PC-9 (cell line): ENCODE data around the gene ATF6. TPM values are rescaled to one million over a fixed set of nuclear protein-coding genes. Genes with fewer than 3 reads are reported as not detected.

Source experiments
- BruUV-seq: library from RNA; stranded (reverse); fragments of 400-500 nt; replicated peaks from 2 replicates; lab custom pipeline; 2021; lab: Mats Ljungman, UMichigan
- CTCF ChIA-PET: fragments of 300-600 bp; sonication (Branson Sonifier 250); formaldehyde crosslinking; loops from one replicate; lab custom pipeline; 2022; ENCODE audit warnings: antibody characterized with exemption; lab: Charles Lee
- POLR2A ChIA-PET: fragments of 300-600 bp; sonication (Branson Sonifier 250); formaldehyde crosslinking; loops from one replicate; lab custom pipeline; 2022; ENCODE audit warnings: antibody characterized with exemption; ENCODE audit not compliant: unreplicated experiment; lab: Charles Lee
- DNase-seq, 2 experiments: peaks; one replicate each; pipeline versions ENCODE4 v3.0.0 to v3.0.0-alpha.2; 2015 to 2022; ENCODE audit warnings: mixed read lengths in 1 of 2
- H2AFZ ChIP-seq: fragments of 200-600 bp; sonication (generic); 2 replicates; pipeline ENCODE4 v1.8.1; 2017; ENCODE audit warnings: antibody characterized with exemption
- H3F3A ChIP-seq: fragments of 200-600 bp; sonication (generic); 2 replicates; pipeline ENCODE4 v1.8.1; 2017; ENCODE audit warnings: antibody characterized with exemption, mild to moderate bottlenecking, low read depth; ENCODE audit not compliant: insufficient read depth
- H3K27ac ChIP-seq: fragments of 200-600 bp; sonication (generic); 2 replicates; pipeline ENCODE4 v1.6.1; 2016; ENCODE audit warnings: mixed run types
- H3K27me3 ChIP-seq: fragments of 200-600 bp; sonication (generic); 2 replicates; pipeline ENCODE4 v1.6.1; 2016; ENCODE audit warnings: low read depth, mixed run types; ENCODE audit not compliant: insufficient read depth
- H3K36me3 ChIP-seq: fragments of 200-600 bp; sonication (generic); 2 replicates; pipeline ENCODE4 v1.6.1; 2016; ENCODE audit warnings: low read depth, mixed run types
- H3K4me1 ChIP-seq: fragments of 200-600 bp; sonication (generic); replicated peaks from 2 replicates; pipeline ENCODE4 v1.6.1; 2016; ENCODE audit warnings: mixed run types; ENCODE audit not compliant: insufficient read depth
- H3K4me2 ChIP-seq: fragments of 200-600 bp; sonication (generic); 2 replicates; pipeline ENCODE4 v1.6.1; 2017; ENCODE audit warnings: mixed run types
- H3K4me3 ChIP-seq: fragments of 200-600 bp; sonication (generic); 2 replicates; pipeline ENCODE4 v1.6.1; 2016; ENCODE audit warnings: mixed run types
- H3K79me2 ChIP-seq: fragments of 200-600 bp; sonication (generic); 2 replicates; pipeline ENCODE4 v1.6.1; 2017; ENCODE audit warnings: low read depth, mixed run types
- H3K9me2 ChIP-seq: fragments of 200-600 bp; sonication (generic); 2 replicates; pipeline ENCODE4 v1.8.1; 2017; ENCODE audit warnings: mild to moderate bottlenecking; ENCODE audit not compliant: insufficient read depth
- H3K9me3 ChIP-seq: fragments of 200-600 bp; sonication (generic); 2 replicates; pipeline ENCODE4 v1.8.1; 2016; ENCODE audit warnings: low read depth; ENCODE audit not compliant: insufficient read depth
- H4K20me1 ChIP-seq: fragments of 200-600 bp; sonication (generic); 2 replicates; pipeline ENCODE4 v1.8.1; 2017; ENCODE audit not compliant: insufficient read depth
- EZH2 ChIP-seq: fragments of 200-600 bp; sonication (generic); IDR thresholded peaks from 2 replicates; pipeline ENCODE4 v1.8.0; 2017; ENCODE audit warnings: antibody characterized with exemption, low read depth
- intact Hi-C: fragments of 100-400 bp; cut with micrococcal nuclease; formaldehyde crosslinking; loops from one replicate; pipeline ENCODE4 v1.10.0; 2022; ENCODE audit not compliant: unreplicated experiment
- total RNA-seq: library from RNA; stranded (reverse); gene quantifications from 2 replicates; pipeline ENCODE4 v1.2.3, GENCODE V29; 2021
- TF ChIP-seq, protein P1 (sequence below): fragments of 200-600 bp; sonication (generic); conservative IDR thresholded peaks from 2 replicates; pipeline ENCODE4 v1.6.1; 2017; ENCODE audit warnings: mixed run types, antibody characterized with exemption, mild to moderate bottlenecking, moderate library complexity

Gene ATF6
- total RNA-seq, 1 experiment from 2014 or later = 19.5 TPM

DNA sequence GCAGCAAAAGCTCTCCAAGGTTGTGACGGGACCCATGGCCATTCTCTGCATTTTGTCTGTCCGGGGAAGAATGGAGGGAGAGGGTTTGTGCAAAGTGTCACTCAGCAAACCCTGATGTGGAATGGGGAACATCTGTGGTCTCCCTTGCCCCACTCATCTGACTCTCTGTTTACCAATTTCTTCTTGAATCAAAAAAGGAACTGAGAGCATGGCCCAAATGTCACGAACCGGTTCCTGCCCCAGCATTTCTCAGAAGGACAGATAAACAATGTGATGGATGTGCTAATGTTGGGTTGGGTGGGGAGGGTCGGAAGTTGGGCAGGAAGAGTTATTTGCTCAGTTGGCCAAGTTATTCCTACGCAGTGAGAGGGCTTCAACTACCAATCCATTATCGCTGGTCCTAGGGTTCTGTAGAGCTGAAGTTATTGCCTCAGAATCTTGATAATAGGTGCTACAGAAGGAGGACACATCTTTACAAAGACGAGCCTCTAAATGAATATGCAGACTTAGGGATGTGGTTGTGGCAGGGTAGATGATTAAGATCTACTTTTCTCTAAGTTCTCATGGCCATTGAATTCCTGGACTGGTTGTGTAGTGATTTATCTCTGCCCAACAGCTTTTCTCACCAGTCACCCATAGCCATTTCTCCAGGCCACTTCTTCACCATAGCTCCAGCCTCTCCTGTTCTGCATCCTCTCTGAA lies 26.1 kb upstream of the ATF6 start:
- no peak overlapping the region for H3K4me3 ChIP-seq
- no peak overlapping the region for H3K4me2 ChIP-seq
- H3K79me2 ChIP-seq = no peaks in the 10 kb centered on the region
- no TSS peak for BruUV-seq
- H3K27me3 ChIP-seq = no peaks in the 10 kb centered on the region
- POLR2A ChIA-PET = no interaction called here
- peaks cover 28% of the 10 kb centered on the region for H3K4me1 ChIP-seq
- H2AFZ ChIP-seq = no peak overlapping the region
- no peaks in the 10 kb centered on the region for H3K36me3 ChIP-seq
- no peaks in the 10 kb centered on the region for H3K9me3 ChIP-seq
- peaks cover 12% of the 10 kb centered on the region for H3F3A ChIP-seq
- CTCF ChIA-PET = no interaction called here
- intact Hi-C loops = loop anchor here (5.0 to 10.0 kb wide), 2 partner anchors 345 to 528 kb away; no protein-coding TSS in a partner anchor
- no peaks in the 10 kb centered on the region for H4K20me1 ChIP-seq
- no peak for TF ChIP-seq EZH2
- TF ChIP-seq, protein P1, sequence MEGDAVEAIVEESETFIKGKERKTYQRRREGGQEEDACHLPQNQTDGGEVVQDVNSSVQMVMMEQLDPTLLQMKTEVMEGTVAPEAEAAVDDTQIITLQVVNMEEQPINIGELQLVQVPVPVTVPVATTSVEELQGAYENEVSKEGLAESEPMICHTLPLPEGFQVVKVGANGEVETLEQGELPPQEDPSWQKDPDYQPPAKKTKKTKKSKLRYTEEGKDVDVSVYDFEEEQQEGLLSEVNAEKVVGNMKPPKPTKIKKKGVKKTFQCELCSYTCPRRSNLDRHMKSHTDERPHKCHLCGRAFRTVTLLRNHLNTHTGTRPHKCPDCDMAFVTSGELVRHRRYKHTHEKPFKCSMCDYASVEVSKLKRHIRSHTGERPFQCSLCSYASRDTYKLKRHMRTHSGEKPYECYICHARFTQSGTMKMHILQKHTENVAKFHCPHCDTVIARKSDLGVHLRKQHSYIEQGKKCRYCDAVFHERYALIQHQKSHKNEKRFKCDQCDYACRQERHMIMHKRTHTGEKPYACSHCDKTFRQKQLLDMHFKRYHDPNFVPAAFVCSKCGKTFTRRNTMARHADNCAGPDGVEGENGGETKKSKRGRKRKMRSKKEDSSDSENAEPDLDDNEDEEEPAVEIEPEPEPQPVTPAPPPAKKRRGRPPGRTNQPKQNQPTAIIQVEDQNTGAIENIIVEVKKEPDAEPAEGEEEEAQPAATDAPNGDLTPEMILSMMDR = no peak
- H3K9me2 ChIP-seq = no peaks in the 10 kb centered on the region
- DNase-seq = no peak
- H3K27ac ChIP-seq = no peak overlapping the region

DNA sequence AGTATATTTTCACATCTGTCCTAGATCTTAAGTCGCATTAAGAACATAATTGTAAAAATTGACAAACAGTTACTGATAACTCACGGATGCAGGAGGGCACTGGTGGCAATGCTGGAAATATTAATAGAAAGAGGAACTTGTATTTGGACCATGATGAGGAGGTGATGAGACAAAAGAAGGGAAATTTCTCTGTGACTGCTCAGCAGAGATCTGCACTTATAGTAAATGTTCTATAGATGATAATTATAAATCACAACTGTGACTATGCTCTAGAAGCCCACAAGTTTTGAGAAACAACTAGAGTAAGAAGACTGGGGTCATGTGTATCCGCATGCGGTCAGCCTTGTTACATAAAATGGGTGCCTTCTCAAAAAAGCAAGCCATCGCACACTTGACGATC lies 25.2 kb upstream of the ATF6 start:
- H3F3A ChIP-seq = peaks cover 9% of the 10 kb centered on the region
- H3K4me3 ChIP-seq = no peak overlapping the region
- peaks cover 19% of the 10 kb centered on the region for H3K4me1 ChIP-seq
- no peak overlapping the region for H3K4me2 ChIP-seq
- H4K20me1 ChIP-seq = no peaks in the 10 kb centered on the region
- no peak for DNase-seq
- H3K79me2 ChIP-seq = no peaks in the 10 kb centered on the region
- no peaks in the 10 kb centered on the region for H3K36me3 ChIP-seq
- intact Hi-C loops = loop anchor here (10.0 kb wide), 1 partner anchor 346 kb away; no protein-coding TSS in a partner anchor
- H3K9me3 ChIP-seq = no peaks in the 10 kb centered on the region
- no peak overlapping the region for H2AFZ ChIP-seq
- ChIA-PET CTCF (interaction anchor here (0.5 to 1.6 kb wide), 4 partner anchors 62 to 450 kb away, joined by 3 to 14 read pairs (median 4); no protein-coding TSS in a partner anchor), POLR2A (no interaction called here)
- no TSS peak for BruUV-seq
- no peak overlapping the region for H3K27ac ChIP-seq
- TF ChIP-seq, protein P1 = no peak
- TF ChIP-seq EZH2 = no peak
- no peaks in the 10 kb centered on the region for H3K27me3 ChIP-seq
- H3K9me2 ChIP-seq = no peaks in the 10 kb centered on the region

DNA sequence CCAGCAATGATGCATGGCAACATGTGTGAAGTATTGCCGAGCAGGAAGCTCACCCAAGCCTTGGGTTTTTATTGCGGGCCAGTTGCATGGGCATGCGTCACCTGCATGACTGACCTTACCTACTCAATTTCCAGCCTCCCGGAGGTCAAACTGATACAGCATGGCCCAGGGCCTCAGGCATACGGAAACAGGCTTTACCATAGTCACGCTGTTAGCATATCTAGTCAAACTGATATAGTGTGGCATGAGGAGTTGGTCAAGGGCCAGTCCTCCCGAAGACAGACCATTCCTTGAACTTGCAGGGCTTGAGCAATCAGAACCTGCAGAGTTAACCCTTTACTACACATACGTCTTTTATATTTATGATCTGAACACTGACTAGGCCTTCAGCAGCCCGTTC lies 22.9 kb upstream of the ATF6 start:
- Histone ChIP-seq H2AFZ (no peak overlapping the region), H3K9me3 (no peaks in the 10 kb centered on the region), H3K4me3 (no peak overlapping the region), H3K27ac (no peak overlapping the region), H3K4me2 (no peak overlapping the region), H4K20me1 (no peaks in the 10 kb centered on the region), H3K4me1 (peaks cover 5% of the 10 kb centered on the region; the same call in 1 of the 2 replicates), H3F3A (no peaks in the 10 kb centered on the region), H3K9me2 (no peaks in the 10 kb centered on the region), H3K79me2 (no peaks in the 10 kb centered on the region), H3K27me3 (no peaks in the 10 kb centered on the region), H3K36me3 (no peaks in the 10 kb centered on the region)
- ChIA-PET CTCF (no interaction called here), POLR2A (no interaction called here)
- TF ChIP-seq, protein P1 = no peak
- TF ChIP-seq EZH2 = no peak
- BruUV-seq = no TSS peak
- intact Hi-C loops = loop anchor here (10.0 kb wide), 1 partner anchor 348 kb away; no protein-coding TSS in a partner anchor
- DNase-seq = no peak
